CMK (cell line): ENCODE data around the gene HYAL4.

ENCODE experiments used
- DNase-seq: peaks from one replicate; pipeline ENCODE4 v3.0.0-alpha.2; 2010; ENCODE audit warnings: low read depth

The HYAL4 gene

GRCh38 chr7:123916240-123916724 is 71.3 kb downstream of the HYAL4 start:
- no peak for DNase-seq

DNA sequence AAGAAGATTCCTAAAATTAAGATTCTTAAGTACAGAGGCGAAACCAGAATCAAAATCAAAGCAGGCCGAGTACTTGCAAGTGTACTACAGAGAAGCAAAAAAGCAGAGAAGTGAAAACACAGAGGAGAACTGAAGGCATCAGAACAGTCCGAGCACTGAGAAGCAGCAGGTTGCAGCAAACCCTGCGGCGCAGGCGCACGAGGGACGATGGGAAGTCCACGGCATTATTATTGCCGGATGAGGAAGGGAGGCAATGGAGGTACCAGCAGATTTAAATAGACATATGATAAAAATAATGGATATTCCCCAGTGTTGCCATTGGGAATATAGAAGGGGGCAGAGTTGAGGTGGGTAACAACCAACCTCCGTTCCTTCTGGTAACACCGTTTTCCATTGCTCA is 72.9 kb downstream of the HYAL4 start:
- DNase-seq, result no peak

- DNase-seq, result no peak
Measured at GRCh38 chr7:123918309-123918708, 73.3 kb downstream of the HYAL4 start.

- no peak for DNase-seq
Measured at GRCh38 chr7:123923599-123923998, 78.6 kb downstream of the HYAL4 start.

DNA sequence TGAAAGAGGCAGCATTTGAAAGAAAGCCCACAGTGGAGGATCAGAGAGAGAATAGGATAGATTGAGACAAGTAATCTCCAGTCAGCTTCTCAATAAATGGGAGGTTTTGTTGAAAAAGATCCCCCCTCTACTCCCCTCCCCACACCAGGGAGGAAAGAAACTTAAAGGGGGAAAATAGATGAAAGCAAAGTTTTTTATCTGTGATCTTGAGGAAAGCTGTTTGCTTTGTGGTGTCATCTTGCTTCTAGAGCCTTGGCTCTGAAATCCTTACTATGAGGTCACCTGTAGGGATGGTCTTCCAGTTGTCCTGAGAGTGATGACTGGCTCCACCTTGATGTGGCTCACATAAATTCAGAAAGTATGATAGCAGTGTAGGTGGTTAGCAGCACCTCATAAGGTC is 80.0 kb downstream of the HYAL4 start, which contains the start of gene SPAM1:
Gene SPAM1 (plus strand): TSS at position 301 of the 400 bp plus-strand sequence. CDS start 28,330 bp downstream, outside the sequence.
- no peak for DNase-seq
